ENCODE measurements around the gene TECPR2. TPM values are rescaled to one million over a fixed set of nuclear protein-coding genes. Genes with fewer than 3 reads are reported as not detected.

TECPR2 gene
- total and polyA plus RNA-seq, 10 of the 15 experiments (the other 5 are each of a cell fraction or from before 2014, with no cell fraction given) = 0.15 to 10.0 (median 3.0) TPM

DNA sequence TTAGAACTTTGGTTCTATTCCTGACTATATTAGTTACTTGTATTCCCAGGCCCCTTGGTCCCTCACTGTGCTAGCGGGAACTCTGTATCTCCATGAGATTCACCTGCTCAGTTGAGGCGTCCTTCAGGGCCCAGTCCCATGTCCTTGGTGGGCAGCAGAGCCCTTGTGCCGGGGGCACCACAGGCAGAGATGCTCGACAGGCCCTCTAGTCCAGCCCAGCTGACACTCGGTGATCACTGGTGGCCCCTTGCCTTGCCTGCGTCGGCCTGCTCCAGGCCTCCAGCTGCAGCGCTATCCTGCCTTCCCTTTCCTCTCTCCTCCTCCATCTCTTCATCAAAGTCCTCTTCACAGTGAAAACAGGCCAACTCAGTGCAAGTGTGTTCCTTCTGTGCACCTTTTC lies 76.8 kb downstream of the TECPR2 start:
- Histone ChIP-seq H3K27ac (ENCODE audit: control insufficient read depth, insufficient read depth) (no peak overlapping the region), H3K9ac (ENCODE audit: control insufficient read depth, insufficient read depth, low read length) (no peak overlapping the region), H3K27me3 (replicated peaks in 1 of 2; ENCODE audit: control insufficient read depth in 2 of 2, insufficient read depth in 2 of 2, low read length in 1 of 2) (peaks cover 0 to 1% of the 10 kb centered on the region in 2 experiments; a peak in 1 of 4 replicates), H3K4me2 (ENCODE audit: control insufficient read depth, insufficient read depth) (no peak overlapping the region), H4K20me1 (ENCODE audit: control insufficient read depth, insufficient read depth) (no peaks in the 10 kb centered on the region), H3K79me2 (ENCODE audit: control insufficient read depth, insufficient read depth, low read length) (no peaks in the 10 kb centered on the region), H3K4me1 (ENCODE audit: control insufficient read depth, insufficient read depth, low read length) (no peaks in the 10 kb centered on the region; the same call in 1 of the 2 replicates), H2AFZ (ENCODE audit: control insufficient read depth, low read depth, low read length) (no peak overlapping the region), H3K36me3 (ENCODE audit: control insufficient read depth in 2 of 2, insufficient read depth in 2 of 2, low read length in 1 of 2) (no peaks in the 10 kb centered on the region; a peak in 1 of 4 replicates), H3K9me3 (replicated peaks; ENCODE audit: control insufficient read depth, insufficient read depth, low read length) (no peaks in the 10 kb centered on the region), H3K4me3 (no peak overlapping the region)
- ChIA-PET CTCF (interaction anchor here (0.9 to 4.5 kb wide), 6 partner anchors 11 to 255 kb away, joined by 4 to 59 read pairs (median 14); no protein-coding TSS in a partner anchor), SMC1A (ENCODE audit: uncharacterized antibody, unreplicated experiment) (interaction anchor here (1.8 to 2.3 kb wide), 2 partner anchors 76 to 155 kb away, joined by 9 to 20 read pairs; no protein-coding TSS in a partner anchor), RAD21 (ENCODE audit: unreplicated experiment) (no interaction called here), POLR2A (no interaction called here)
- DNase-seq (ENCODE audit: low read depth, low spot score) (no peak), ATAC-seq (no peak), FAIRE-seq (no peak)
- in situ Hi-C loops (cut with MboI) = no loop called here
- intact Hi-C loops (cut with micrococcal nuclease; ENCODE audit: unreplicated experiment) = loop anchor here (10.0 kb wide), 1 partner anchor 245 kb away; no protein-coding TSS in a partner anchor
- no peak for TF ChIP-seq SMAD5 (IDR thresholded peaks at IDR 0.05; ENCODE audit: low read depth)
- TF ChIP-seq STAT3 (IDR thresholded peaks at IDR 0.05; ENCODE audit: low read depth, low read length) = no peak
- TF ChIP-seq SP1 (IDR thresholded peaks at IDR 0.05; ENCODE audit: low read depth, low read length) = no peak
- BruUV-seq (replicated peaks) = no TSS peak
- 85% methylated on average over 6 of the region's 8 CpGs for WGBS (ENCODE audit: insufficient coverage, insufficient replicate concordance, low lambda C conversion rate, missing lambda C conversion rate)

DNA sequence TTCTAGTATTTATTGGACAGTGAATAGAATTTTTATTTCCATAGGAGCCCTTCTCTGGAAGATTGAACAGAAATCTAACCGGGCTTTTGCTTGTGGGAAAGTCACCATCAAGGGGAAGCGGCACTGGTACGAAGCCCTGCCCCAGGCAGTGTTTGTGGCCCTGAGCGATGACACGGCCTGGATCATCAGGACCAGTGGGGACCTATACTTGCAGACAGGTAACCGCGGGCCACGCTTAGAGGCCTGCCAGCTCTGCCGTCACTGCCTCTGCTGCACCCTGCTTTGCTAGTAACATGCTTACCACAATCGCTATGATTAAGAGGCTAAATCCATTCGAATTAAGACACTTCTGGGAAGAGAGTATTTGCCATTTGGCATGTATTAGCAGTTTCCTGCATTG lies 77.7 kb downstream of the TECPR2 start:
- no TSS peak for BruUV-seq (replicated peaks)
- Histone ChIP-seq H3K27ac (ENCODE audit: control insufficient read depth, insufficient read depth) (no peak overlapping the region), H3K36me3 (ENCODE audit: control insufficient read depth in 2 of 2, insufficient read depth in 2 of 2, low read length in 1 of 2) (no peaks in the 10 kb centered on the region; a peak in 1 of 4 replicates), H3K4me2 (ENCODE audit: control insufficient read depth, insufficient read depth) (no peak overlapping the region), H3K79me2 (ENCODE audit: control insufficient read depth, insufficient read depth, low read length) (no peaks in the 10 kb centered on the region), H3K9me3 (replicated peaks; ENCODE audit: control insufficient read depth, insufficient read depth, low read length) (no peaks in the 10 kb centered on the region), H3K9ac (ENCODE audit: control insufficient read depth, insufficient read depth, low read length) (no peak overlapping the region), H2AFZ (ENCODE audit: control insufficient read depth, low read depth, low read length) (no peak overlapping the region), H3K4me3 (no peak overlapping the region), H4K20me1 (ENCODE audit: control insufficient read depth, insufficient read depth) (no peaks in the 10 kb centered on the region), H3K4me1 (ENCODE audit: control insufficient read depth, insufficient read depth, low read length) (no peaks in the 10 kb centered on the region; the same call in 1 of the 2 replicates), H3K27me3 (replicated peaks in 1 of 2; ENCODE audit: control insufficient read depth in 2 of 2, insufficient read depth in 2 of 2, low read length in 1 of 2) (peaks cover 0 to 1% of the 10 kb centered on the region in 2 experiments; a peak in 1 of 4 replicates)
- ChIA-PET SMC1A (ENCODE audit: uncharacterized antibody, unreplicated experiment) (interaction anchor here (2.3 kb wide), 1 partner anchor 154 kb away, joined by 9 read pairs; no protein-coding TSS in a partner anchor), POLR2A (no interaction called here), RAD21 (ENCODE audit: unreplicated experiment) (no interaction called here), CTCF (interaction anchor here (0.9 to 4.5 kb wide), 3 partner anchors 10 to 78 kb away, joined by 4 to 59 read pairs (median 11); no protein-coding TSS in a partner anchor)
- intact Hi-C loops (cut with micrococcal nuclease; ENCODE audit: unreplicated experiment) (no loop called here), in situ Hi-C loops (cut with MboI) (loop anchor here (5.0 kb wide), 1 partner anchor 77 kb away; no protein-coding TSS in a partner anchor)
- no peak for DNase-seq (ENCODE audit: low read depth, low spot score)
- no peak for FAIRE-seq
- no peak for ATAC-seq
- whole genome bisulfite sequencing (ENCODE audit: insufficient coverage, insufficient replicate concordance, low lambda C conversion rate, missing lambda C conversion rate) = 89% methylated on average over 11 of the region's 11 CpGs
- TF ChIP-seq, protein P1, sequence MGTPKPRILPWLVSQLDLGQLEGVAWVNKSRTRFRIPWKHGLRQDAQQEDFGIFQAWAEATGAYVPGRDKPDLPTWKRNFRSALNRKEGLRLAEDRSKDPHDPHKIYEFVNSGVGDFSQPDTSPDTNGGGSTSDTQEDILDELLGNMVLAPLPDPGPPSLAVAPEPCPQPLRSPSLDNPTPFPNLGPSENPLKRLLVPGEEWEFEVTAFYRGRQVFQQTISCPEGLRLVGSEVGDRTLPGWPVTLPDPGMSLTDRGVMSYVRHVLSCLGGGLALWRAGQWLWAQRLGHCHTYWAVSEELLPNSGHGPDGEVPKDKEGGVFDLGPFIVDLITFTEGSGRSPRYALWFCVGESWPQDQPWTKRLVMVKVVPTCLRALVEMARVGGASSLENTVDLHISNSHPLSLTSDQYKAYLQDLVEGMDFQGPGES (IDR thresholded peaks at IDR 0.05) = no peak
- TF ChIP-seq JUNB (IDR thresholded peaks at IDR 0.05) (no peak), CHD4 (IDR thresholded peaks at IDR 0.05) (no peak), MXI1 (IDR thresholded peaks at IDR 0.05; ENCODE audit: low read depth, low read length) (no peak), LARP7 (IDR thresholded peaks at IDR 0.05) (no peak)
- TF ChIP-seq, protein P2, sequence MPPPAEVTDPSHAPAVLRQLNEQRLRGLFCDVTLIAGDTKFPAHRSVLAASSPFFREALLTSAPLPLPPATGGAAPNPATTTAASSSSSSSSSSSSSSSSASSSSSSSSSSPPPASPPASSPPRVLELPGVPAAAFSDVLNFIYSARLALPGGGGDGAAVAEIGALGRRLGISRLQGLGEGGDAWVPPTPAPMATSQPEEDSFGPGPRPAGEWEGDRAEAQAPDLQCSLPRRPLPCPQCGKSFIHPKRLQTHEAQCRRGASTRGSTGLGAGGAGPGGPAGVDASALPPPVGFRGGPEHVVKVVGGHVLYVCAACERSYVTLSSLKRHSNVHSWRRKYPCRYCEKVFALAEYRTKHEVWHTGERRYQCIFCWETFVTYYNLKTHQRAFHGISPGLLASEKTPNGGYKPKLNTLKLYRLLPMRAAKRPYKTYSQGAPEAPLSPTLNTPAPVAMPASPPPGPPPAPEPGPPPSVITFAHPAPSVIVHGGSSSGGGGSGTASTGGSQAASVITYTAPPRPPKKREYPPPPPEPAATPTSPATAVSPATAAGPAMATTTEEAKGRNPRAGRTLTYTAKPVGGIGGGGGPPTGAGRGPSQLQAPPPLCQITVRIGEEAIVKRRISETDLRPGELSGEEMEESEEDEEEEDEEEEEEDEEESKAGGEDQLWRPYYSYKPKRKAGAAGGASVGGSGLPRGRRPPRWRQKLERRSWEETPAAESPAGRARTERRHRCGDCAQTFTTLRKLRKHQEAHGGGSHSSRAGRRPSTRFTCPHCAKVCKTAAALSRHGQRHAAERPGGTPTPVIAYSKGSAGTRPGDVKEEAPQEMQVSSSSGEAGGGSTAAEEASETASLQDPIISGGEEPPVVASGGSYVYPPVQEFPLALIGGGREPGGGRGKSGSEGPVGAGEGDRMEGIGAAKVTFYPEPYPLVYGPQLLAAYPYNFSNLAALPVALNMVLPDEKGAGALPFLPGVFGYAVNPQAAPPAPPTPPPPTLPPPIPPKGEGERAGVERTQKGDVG (CRISPR knock-in tag; IDR thresholded peaks at IDR 0.05) = no peak

All from GM12878 (cell line).